Epithelial cell of proximal tubule (primary cell): ENCODE measurements around the gene NLK. TPM values are rescaled to one million over a fixed set of nuclear protein-coding genes. Genes with fewer than 3 reads are reported as not detected.

Experiments used
- DNase-seq: peaks from one replicate; pipeline ENCODE4 v3.0.0-alpha.2; 2011; ENCODE audit warnings: low read depth
- H3K4me3 ChIP-seq: 2 replicates; pipeline ENCODE4 v1.5.1; 2011; ENCODE audit warnings: low read depth, mild to moderate bottlenecking, low read length
- total RNA-seq: library from RNA; depleted of rRNA; stranded (reverse); fragments of >200 nt; gene quantifications from 2 replicates; pipeline ENCODE4 v1.2.3, GENCODE V29; 2015
- TF ChIP-seq, protein P1 (sequence below): conservative IDR thresholded peaks from 2 replicates; pipeline ENCODE4 v1.5.1; 2012; ENCODE audit warnings: low read depth, mild to moderate bottlenecking, low read length

NLK gene
- total RNA-seq, 1 donor from 2014 or later, result 18.6 TPM

DNA sequence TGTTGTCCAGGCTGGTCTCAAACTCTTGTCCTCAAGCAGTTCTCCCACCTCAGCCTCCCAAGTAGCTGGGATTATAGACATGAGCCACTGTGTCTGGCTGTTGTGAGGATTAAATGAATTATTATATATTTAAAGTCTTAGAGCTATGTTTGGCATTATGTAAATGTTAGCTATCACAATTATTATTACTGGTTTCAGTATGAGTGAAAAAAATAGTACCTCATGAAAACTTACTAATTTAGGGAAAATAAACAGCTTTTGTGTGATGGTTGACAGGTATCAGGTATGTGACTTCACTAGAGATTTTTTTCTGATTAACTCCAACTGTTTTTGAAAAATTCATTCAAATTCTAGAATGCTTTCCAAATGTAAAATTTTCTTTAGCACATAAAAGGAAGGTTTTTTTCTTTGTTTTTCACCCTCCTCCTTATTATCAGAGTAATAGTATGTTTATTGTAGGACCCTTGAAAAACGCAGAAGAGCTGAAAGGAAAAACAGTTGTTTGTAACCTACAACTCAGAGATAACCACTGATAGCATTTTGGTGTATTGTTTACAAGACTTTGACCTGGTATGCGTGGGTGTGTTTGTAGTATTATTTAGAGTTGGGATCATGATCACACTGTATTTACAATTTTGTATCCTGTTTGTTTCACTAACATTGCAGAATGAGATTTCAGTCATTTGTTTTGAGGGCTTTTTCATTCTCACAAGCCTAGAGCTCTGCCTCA, 13.2 kb downstream of the NLK start:
- DNase-seq, result no peak
- TF ChIP-seq, protein P1, sequence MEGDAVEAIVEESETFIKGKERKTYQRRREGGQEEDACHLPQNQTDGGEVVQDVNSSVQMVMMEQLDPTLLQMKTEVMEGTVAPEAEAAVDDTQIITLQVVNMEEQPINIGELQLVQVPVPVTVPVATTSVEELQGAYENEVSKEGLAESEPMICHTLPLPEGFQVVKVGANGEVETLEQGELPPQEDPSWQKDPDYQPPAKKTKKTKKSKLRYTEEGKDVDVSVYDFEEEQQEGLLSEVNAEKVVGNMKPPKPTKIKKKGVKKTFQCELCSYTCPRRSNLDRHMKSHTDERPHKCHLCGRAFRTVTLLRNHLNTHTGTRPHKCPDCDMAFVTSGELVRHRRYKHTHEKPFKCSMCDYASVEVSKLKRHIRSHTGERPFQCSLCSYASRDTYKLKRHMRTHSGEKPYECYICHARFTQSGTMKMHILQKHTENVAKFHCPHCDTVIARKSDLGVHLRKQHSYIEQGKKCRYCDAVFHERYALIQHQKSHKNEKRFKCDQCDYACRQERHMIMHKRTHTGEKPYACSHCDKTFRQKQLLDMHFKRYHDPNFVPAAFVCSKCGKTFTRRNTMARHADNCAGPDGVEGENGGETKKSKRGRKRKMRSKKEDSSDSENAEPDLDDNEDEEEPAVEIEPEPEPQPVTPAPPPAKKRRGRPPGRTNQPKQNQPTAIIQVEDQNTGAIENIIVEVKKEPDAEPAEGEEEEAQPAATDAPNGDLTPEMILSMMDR, result no peak
- no peak overlapping the region for H3K4me3 ChIP-seq

DNA sequence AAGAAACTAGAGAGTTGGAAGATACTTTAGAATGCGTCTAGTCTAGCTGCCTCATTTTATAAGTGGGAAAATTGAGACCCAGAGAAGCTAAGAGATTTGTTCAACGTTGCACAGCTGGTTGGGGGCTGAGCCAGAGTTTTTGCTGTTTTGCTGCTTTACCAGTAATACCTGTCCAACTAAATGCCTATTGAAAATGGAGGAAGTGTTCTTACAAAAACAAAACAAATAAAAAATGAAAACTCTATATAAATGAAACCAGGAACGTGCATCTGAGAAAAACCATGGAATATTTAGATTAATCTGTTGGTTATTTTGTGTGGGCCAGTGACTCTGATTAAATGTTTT, 13.8 kb downstream of the NLK start:
- no peak for DNase-seq
- TF ChIP-seq, protein P1, result no peak
- H3K4me3 ChIP-seq, result no peak overlapping the region

DNA sequence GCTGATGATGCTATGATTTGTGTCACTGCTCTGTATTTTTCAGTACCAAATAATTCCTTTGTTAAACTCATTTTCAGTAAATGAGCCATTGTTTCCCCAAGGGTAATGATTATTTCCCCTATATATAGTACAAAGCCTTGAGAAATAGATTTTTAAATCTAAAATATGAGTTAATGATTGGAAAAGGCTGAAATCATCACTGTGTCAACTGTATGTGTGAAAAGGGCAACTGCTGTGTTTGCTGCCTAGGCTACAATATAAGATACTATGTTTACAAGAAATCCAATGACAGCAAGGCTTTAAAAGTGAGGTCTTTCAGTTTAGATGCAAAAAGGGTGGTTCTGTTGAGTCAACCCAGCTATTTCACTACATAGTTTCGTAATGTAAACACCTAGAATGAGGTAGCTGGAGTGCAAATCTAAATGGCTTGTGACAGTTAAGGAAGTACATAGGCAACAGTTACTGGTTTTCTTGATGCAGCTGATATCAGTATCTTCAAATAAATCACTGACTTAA, 15.3 kb downstream of the NLK start:
- no peak overlapping the region for H3K4me3 ChIP-seq
- TF ChIP-seq, protein P1, result no peak
- peak; percentile 36 for DNase-seq

DNA sequence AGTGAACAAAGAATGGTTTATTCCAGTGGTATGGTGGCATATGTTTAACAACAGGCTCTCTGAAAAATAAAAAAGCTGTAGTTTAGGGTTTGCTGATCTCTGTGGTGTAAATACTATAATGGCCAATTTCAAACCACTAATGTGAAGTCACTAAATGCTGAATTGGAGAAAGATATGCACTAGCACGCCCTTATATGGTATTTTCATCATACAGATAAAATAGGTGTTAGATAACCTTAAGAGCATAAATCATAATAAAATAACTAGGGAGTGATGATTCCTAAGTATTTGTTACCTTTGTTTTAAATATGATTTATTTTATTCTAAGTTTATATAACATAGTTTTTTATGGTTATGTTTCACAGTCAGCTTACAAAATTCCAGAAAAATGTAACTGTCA, 17.2 kb downstream of the NLK start:
- DNase-seq, result no peak
- TF ChIP-seq, protein P1, result no peak
- no peak overlapping the region for H3K4me3 ChIP-seq

GRCh38 chr17:28065706-28066105, 23.2 kb downstream of the NLK start:
- DNase-seq, result no peak
- TF ChIP-seq, protein P1, result no peak
- H3K4me3 ChIP-seq, result no peak overlapping the region

DNA sequence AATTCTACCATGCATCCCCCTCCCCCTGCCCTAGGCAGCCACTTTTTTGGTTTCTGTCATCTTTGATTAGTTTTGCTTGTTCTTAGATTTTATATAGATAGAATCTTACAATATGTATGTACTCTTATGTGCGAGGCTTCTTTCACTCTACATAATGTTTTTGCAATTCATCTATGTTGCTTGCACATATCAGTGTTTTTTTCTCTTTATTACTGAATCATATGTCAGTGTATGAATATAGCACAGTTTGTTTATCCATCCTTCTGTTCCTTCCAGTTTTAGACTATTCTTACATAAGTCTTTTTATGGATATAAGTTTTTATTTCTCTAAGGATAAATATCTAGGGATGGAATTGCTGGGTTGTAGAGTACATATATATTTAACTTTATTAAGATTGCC, 26.6 kb downstream of the NLK start:
- H3K4me3 ChIP-seq, result no peak overlapping the region
- DNase-seq, result no peak
- TF ChIP-seq, protein P1, result no peak

- no peak overlapping the region for H3K4me3 ChIP-seq
- TF ChIP-seq, protein P1, result no peak
- no peak for DNase-seq
These were observed 28.7 kb downstream of the NLK start for GRCh38 chr17:28071179-28071578.
